Measurements from ENCODE around the gene RPL6.

The RPL6 gene

DNA sequence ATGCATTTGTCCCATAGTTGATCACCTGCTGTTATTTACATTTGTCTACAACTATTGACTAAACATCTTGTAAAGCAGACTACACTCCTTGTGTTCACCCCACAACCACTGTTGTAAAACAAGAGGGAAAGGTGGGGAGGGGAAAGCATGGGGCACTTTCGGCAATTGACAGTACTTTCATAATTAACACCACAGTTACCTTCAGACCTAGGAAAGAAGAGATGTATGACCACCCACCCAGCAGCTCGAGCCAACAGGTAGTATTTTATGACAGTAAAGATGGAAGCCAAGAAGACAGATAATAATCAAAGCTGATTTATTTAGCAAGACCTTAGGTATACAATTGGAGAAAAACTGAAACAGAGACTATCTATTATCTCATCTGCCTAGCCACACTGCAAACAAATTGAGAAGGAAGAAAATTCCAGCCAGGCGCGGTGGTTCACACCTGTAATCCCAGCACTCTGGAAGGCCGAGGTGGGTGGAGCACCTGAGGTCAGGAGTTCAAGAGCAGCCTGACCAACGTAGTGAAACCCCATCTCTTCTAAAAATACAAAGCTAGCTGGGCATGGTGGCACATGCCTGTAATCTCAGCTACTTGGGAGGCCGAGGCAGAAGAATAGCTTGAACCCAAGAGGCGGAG lies 38.4 kb downstream of the RPL6 start:
- DNase-seq: no peak

DNA sequence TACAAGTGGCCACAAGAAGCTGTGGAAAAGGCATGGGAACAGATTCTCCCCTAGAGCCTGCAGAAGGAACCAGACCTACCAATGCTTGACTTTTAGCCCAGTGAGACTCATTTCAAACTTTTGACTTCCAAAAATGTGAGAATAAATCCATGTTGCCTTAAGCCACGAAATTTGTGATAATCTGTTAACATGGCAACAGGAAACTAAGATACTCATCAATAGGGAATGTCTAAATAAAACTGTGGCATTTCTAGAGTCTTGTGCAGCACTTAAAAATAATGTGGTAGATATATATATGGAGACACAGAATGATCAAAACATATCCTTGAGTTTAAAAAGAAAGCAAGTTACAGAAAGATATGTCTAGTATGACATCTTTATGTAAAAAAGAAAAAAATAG lies 39.2 kb downstream of the RPL6 start:
- no peak for DNase-seq

DNA sequence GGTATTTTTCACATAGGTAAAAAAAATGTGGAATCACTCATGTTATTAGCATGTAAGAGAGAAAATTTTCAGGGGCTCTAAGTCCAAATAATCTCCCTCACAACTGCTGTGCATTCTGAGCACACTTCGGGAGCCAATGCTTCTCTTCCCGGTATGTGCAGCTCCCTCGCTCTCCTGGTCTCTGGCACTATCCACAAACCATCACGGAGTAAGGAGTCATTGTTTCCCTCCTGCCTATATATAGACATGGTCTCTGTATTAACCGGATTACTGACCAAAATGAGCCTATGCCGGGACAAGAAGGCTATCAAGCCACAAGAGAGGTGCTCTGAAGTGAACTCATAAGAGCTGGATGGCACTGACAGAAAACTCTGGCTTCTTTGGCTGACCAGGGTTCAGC lies 40.5 kb downstream of the RPL6 start:
- DNase-seq: no peak

DNA sequence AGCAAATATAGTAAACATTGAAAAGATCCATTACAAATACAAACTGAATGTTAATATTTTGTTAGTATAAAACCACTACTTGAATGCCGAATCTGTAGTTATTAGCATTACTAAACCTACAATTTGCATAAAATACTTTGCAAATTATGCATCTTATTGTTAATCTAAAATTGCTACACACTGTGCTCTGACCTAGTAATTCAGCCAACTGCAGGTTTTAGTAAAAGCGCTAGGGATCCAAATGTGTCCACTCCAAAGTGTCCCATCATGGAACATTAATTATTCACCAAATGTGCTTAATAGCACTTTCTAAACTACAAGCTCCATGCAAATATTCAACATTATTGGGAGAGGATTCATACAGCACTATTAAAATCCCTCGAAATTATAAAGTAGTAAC lies 41.4 kb downstream of the RPL6 start:
- no peak for DNase-seq

DNA sequence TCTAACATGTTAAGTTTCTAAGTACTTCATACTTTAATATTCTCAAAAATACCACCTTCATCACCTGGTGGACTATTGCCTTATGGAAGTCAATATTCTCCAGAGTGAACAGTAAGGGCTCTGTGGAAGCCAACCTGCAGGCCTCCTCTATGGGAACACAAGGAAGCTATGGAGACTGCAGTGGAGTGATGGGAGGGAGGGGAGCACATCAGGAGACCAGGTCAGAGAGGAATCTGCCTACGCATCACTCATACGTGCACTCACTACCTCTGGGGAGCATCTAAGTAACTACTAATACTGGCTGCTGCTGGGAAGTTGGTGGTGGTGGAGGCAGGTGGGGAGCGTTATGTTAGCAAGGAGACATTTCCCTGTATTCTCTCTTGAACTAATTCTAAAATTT lies 47.1 kb downstream of the RPL6 start:
- no peak for DNase-seq

DNA sequence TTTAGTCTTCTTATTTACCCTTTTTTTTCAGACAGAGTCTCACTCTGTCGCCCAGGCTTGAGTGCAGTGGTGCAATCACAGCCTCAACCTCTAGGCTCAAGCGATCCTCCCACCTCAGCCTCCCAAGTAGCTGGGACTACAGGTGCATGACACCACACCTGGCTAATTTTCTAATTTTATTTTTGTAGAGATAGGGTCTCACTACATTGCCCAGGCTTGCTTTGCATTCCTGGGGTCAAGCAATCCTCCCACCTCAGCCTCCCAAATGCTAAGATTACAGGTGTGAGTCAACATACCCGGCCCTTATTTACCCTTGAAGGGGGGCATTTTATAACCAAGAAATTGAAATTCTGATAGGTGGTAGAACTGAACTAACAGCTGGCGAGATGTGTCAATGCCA lies 48.1 kb downstream of the RPL6 start:
- DNase-seq: no peak

DNA sequence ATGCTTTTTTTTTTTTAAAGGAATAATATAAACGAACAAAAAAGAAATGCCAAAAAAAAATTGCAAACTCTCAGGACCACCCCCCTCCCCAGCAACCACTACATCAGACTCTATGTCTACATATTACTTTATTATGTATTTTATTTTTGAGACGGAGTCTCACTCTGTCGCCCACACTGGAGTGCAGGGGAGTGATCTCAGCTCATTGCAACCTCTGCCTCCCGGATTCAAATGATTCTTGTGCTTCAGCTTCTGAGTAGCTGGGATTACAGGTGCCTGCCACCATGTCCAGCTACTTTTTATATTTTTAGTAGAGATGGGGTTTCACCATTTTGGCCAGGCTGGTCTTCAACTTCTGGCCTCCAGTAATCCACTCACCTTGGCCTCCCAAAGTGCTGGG lies 50.1 kb downstream of the RPL6 start:
- DNase-seq: no peak

DNA sequence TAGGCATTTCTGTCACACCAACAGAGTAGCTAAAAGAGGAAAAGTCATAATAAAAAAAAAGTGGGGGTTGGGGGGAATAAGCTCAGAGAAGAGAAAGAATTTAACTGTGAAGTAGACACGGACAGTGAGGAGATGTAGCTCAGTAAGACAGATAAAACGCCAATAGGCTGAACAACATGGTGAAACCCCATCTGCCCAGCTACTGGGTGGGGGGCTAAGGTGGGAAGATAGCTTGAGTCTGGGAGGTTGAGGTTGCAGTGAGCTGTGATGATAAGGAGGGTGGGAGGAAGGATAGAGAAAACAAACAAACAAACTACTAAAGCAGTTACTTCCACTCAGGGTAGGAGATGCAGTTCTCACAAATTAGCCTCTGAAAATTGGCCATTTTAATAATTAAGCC lies 52.2 kb downstream of the RPL6 start:
- DNase-seq: no peak

All from left hindlimb (tissue), 1 donor.